Endothelial cell of umbilical vein (primary cell): ENCODE data around the gene ABCA7. TPM values are rescaled to one million over a fixed set of nuclear protein-coding genes. Genes with fewer than 3 reads are reported as not detected.

Experiments
- BruUV-seq: library from RNA; stranded (reverse); fragments of 400-500 nt; replicated peaks from 2 replicates; lab custom pipeline; 2021; lab: Mats Ljungman, UMichigan
- CTCF ChIA-PET: fragments of 300-600, 350-600 bp; sonication (Branson Sonifier 250); formaldehyde crosslinking; loops from one replicate; lab custom pipeline; 2021; ENCODE audit warnings: antibody characterized with exemption, inconsistent platforms; lab: Charles Lee
- POLR2A ChIA-PET: fragments of 300-600, 350-600 bp; sonication (Branson Sonifier 250); formaldehyde crosslinking; loops from one replicate; lab custom pipeline; 2021; ENCODE audit warnings: antibody characterized with exemption, inconsistent platforms; lab: Charles Lee
- DNase-seq: peaks from one replicate; pipeline ENCODE4 v3.0.0-alpha.2; 2011; ENCODE audit warnings: low read depth, low spot score
- FAIRE-seq: peaks from 2 replicates; lab custom pipeline; 2011; peaks lifted over from hg19 to GRCh38; lab: Jason Lieb, UNC
- H2AFZ ChIP-seq: 2 replicates; pipeline ENCODE4 v1.6.0; 2012; ENCODE audit warnings: low read depth, low read length, control low read depth, inconsistent platforms
- H3K27ac ChIP-seq: 2 replicates; pipeline ENCODE4 v1.5.1; 2011; ENCODE audit warnings: low read depth, mild to moderate bottlenecking, control low read depth, low read length, moderate library complexity; ENCODE audit not compliant: insufficient read depth
- H3K27me3 ChIP-seq, 2 experiments: 2 replicates each; pipeline versions ENCODE4 v1.6.0 to v1.6.1; 2011; ENCODE audit warnings: low read length in 2 of 2, mixed read lengths in 1 of 2; ENCODE audit not compliant: control insufficient read depth in 2 of 2, insufficient read depth in 2 of 2
- H3K36me3 ChIP-seq, 2 experiments: 2 replicates in 1 of 2; 3 replicates in 1 of 2; pipeline ENCODE4 v1.5.1; 2011; ENCODE audit warnings: low read length in 2 of 2, mild to moderate bottlenecking in 1 of 2, moderate library complexity in 1 of 2; ENCODE audit not compliant: control insufficient read depth in 2 of 2, insufficient read depth in 2 of 2; ENCODE audit errors: extremely low read depth in 1 of 2
- H3K4me1 ChIP-seq: 3 replicates; pipeline ENCODE4 v1.5.1; 2011; ENCODE audit warnings: mild to moderate bottlenecking, low read length; ENCODE audit not compliant: control insufficient read depth, insufficient read depth; ENCODE audit errors: extremely low read depth
- H3K4me2 ChIP-seq: 2 replicates; pipeline ENCODE4 v1.6.1; 2011; ENCODE audit warnings: low read length, control low read depth, mixed read lengths; ENCODE audit not compliant: insufficient read depth
- H3K4me3 ChIP-seq, 3 experiments: fragments of 200-600 bp in 1 of 3; sonication (generic), shearing (Covaris generic) in 1 of 3; replicated peaks in 1 of 3; 2 replicates each; pipeline ENCODE4 v1.5.1; 2011 to 2016; ENCODE audit warnings: control low read depth in 3 of 3, low read length in 3 of 3, mild to moderate bottlenecking in 2 of 3, inconsistent platforms in 1 of 3, low read depth in 1 of 3, moderate library complexity in 1 of 3; ENCODE audit not compliant: insufficient read depth in 1 of 3
- H3K79me2 ChIP-seq: 2 replicates; pipeline ENCODE4 v1.6.0; 2012; ENCODE audit warnings: low read length, inconsistent platforms; ENCODE audit not compliant: control insufficient read depth, insufficient read depth
- H3K9ac ChIP-seq: replicated peaks from 2 replicates; pipeline ENCODE3; 2011; ENCODE audit warnings: low read length, control low read depth; ENCODE audit not compliant: insufficient read depth; ENCODE audit errors: extremely low read depth
- H3K9me1 ChIP-seq: replicated peaks from 3 replicates; pipeline ENCODE4 v1.6.0; 2011; ENCODE audit warnings: mild to moderate bottlenecking, low read length; ENCODE audit not compliant: control insufficient read depth, insufficient read depth; ENCODE audit errors: extremely low read depth
- H3K9me3 ChIP-seq: replicated peaks from 2 replicates; pipeline ENCODE4 v1.5.1; 2012; ENCODE audit warnings: low read length, inconsistent platforms; ENCODE audit not compliant: control insufficient read depth, insufficient read depth
- H4K20me1 ChIP-seq: replicated peaks from 2 replicates; pipeline ENCODE3; 2011; ENCODE audit warnings: mild to moderate bottlenecking, low read length; ENCODE audit not compliant: control insufficient read depth, insufficient read depth; ENCODE audit errors: extremely low read depth
- CTCF ChIP-seq, 2 donors: IDR thresholded peaks; 1 replicate in 1 of 2; 2 replicates in 1 of 2; pipeline ENCODE4 v1.5.1; 2011; ENCODE audit warnings: low read length in 2 of 2, mild to moderate bottlenecking in 2 of 2, moderate library complexity in 2 of 2, control low read depth in 1 of 2, inconsistent platforms in 1 of 2, low read depth in 1 of 2; ENCODE audit not compliant: insufficient read depth in 1 of 2; ENCODE audit errors: extremely low read depth in 1 of 2
- EZH2 ChIP-seq: IDR thresholded peaks from 2 replicates; pipeline ENCODE4 v1.6.1; 2012; ENCODE audit warnings: borderline replicate concordance, low read depth, mild to moderate bottlenecking, moderate library complexity, low read length, inconsistent platforms; ENCODE audit not compliant: severe bottlenecking
- FOS ChIP-seq: IDR thresholded peaks from 2 replicates; pipeline ENCODE4 v1.6.1; 2011; ENCODE audit warnings: mild to moderate bottlenecking, low read length, moderate library complexity, borderline replicate concordance; ENCODE audit not compliant: insufficient read depth
- GATA2 ChIP-seq: IDR thresholded peaks from 2 replicates; pipeline ENCODE4 v1.7.0; 2011; ENCODE audit warnings: low read depth, mild to moderate bottlenecking, moderate library complexity, mixed read lengths, low read length; ENCODE audit not compliant: insufficient read length, insufficient read depth
- JUN ChIP-seq: IDR thresholded peaks from 2 replicates; pipeline ENCODE4 v1.6.1; 2011; ENCODE audit warnings: borderline replicate concordance, low read depth; ENCODE audit not compliant: insufficient read length, insufficient read depth
- MAX ChIP-seq: IDR thresholded peaks from 2 replicates; pipeline ENCODE4 v1.6.1; 2011; ENCODE audit not compliant: insufficient read depth, insufficient read length
- MYC ChIP-seq: IDR thresholded peaks from one replicate; pipeline ENCODE4 v1.6.1; 2011; ENCODE audit warnings: mild to moderate bottlenecking, low read depth, low read length
- POLR2A ChIP-seq: IDR thresholded peaks from 2 replicates; pipeline ENCODE4 v1.6.1; 2012; ENCODE audit warnings: low read depth, mild to moderate bottlenecking, control low read depth, low read length
- POLR2AphosphoS5 ChIP-seq: IDR thresholded peaks from 2 replicates; pipeline ENCODE4 v1.6.1; 2012; ENCODE audit warnings: low read depth, mild to moderate bottlenecking, control low read depth, low read length, moderate library complexity; ENCODE audit not compliant: insufficient read depth
- dilution Hi-C: fragments of 300-500 bp; cut with MboI; formaldehyde crosslinking; loops from one replicate; pipeline ENCODE4 v1.15.0; 2019; ENCODE audit warnings: low sequenced_read_pairs; ENCODE audit not compliant: extremely low pct_ligation_motif_present
- intact Hi-C: fragments of 100-400 bp; cut with micrococcal nuclease; formaldehyde crosslinking; loops from one replicate; pipeline ENCODE4 v1.10.0; 2022
- polyA plus RNA-seq, 4 experiments: library from polyadenylated mRNA; depleted of rRNA in 3 of 4; stranded (reverse) in 3 of 4; unstranded in 1 of 4; fragments of >200 nt; gene quantifications; 2 replicates each; pipeline versions ENCODE4 v1.2.1 to v1.2.3, GENCODE V29; 2011 to 2012; ENCODE audit warnings: missing spikeins in 1 of 4
- total RNA-seq: library from RNA; stranded (reverse); gene quantifications from 2 replicates; pipeline ENCODE4 v1.2.3, GENCODE V29; 2021

Gene ABCA7
- total and polyA plus RNA-seq, 2 donors (not counting 3 experiments of a cell fraction or from before 2014, with no cell fraction given) = 5.7 to 9.8 TPM

DNA sequence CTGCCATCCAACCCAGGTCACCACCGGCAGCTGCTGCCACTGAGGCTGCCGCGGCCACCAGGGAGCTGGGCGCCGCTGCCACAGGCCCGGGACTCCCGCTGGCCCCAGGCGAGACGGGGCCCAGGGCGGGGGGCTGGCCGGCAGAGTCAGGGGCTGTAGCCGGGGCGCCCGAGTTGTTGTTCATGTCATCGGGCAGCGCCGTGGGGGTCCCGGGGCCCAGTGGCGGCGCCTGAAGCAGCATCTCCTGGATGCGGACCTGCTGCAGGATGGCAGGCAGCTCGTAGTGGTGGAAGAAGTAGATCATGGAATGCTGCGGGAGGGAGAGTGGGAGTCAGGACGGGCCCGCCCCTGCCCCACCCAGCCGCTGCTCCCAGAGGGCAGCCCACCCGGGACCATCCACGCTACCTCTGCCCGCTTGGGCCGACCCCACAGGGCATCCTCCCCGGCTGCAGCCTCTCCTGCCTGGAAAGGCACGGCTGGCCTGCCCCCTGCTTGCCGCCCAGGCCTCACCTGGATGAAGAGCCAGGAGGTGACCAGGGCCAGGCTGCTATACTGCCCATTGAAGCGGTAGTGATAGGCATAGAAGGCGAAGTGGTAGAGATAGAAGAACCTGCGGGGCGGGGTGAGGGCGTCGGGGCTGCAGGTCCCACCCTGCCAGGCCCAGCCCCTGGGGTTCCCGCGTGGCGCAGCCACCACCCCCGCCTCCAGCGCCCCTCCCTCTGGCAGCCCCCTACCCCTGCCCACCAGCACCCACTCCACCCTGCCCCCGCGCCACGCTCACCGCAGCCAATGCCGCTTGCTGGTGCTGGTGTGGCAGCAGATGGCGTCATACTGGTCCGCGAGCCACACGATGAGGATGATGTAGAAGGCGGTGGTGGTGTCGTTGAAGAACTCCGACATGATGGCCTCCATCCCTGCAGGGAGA lies 29.1 kb upstream of the ABCA7 start:
- dilution Hi-C loops = no loop called here
- no peak overlapping the region for H3K27ac ChIP-seq
- no peak for FAIRE-seq

More for the DNA sequence above, 29.1 kb upstream of the ABCA7 start:
- CTCF ChIA-PET = no interaction called here
- H3K4me2 ChIP-seq = no peak overlapping the region
- no peak for DNase-seq
- no peaks in the 10 kb centered on the region for H3K27me3 ChIP-seq
- peaks cover 27% of the 10 kb centered on the region for H3K79me2 ChIP-seq
- H3K9ac ChIP-seq = no peak overlapping the region
- peaks cover 5 to 23% of the 10 kb centered on the region in 2 experiments for H3K36me3 ChIP-seq
- H3K4me1 ChIP-seq = no peaks in the 10 kb centered on the region
- POLR2A ChIA-PET = no interaction called here
- BruUV-seq = no TSS peak
- no peaks in the 10 kb centered on the region for H3K9me1 ChIP-seq
- no peaks in the 10 kb centered on the region for H4K20me1 ChIP-seq
- intact Hi-C loops = no loop called here
- no peak overlapping the region for H2AFZ ChIP-seq
- no peak overlapping the region for H3K4me3 ChIP-seq
- H3K9me3 ChIP-seq = no peaks in the 10 kb centered on the region
- no peak for TF ChIP-seq MAX
- no peak for TF ChIP-seq JUN
- no peak for TF ChIP-seq POLR2AphosphoS5
- TF ChIP-seq POLR2A = no peak
- no peak for TF ChIP-seq CTCF (IDR thresholded peaks at IDR 0.05; ENCODE audit: extremely low read depth in 1 of 2, insufficient read depth in 1 of 2, low read depth in 1 of 2, low read length in 2 of 2)
- no peak for TF ChIP-seq FOS
- no peak for TF ChIP-seq EZH2
- TF ChIP-seq GATA2 = no peak
- TF ChIP-seq MYC = no peak
